Measurements from ENCODE around the gene DALRD3. TPM values are rescaled to one million over a fixed set of nuclear protein-coding genes. Genes with fewer than 3 reads are reported as not detected.

DALRD3 gene
- total and polyA plus RNA-seq, 2 of the 8 experiments (the other 6 are each of a cell fraction or from before 2014, with no cell fraction given) = 30.4 to 86.5 TPM

- TF ChIP-seq CHD7 (IDR thresholded peaks at IDR 0.05; ENCODE audit: insufficient replicate concordance, low read length) (no peak), HDAC2 (IDR thresholded peaks at IDR 0.05; ENCODE audit: borderline replicate concordance in 1 of 2, low read depth in 2 of 2, low read length in 2 of 2) (no peak), BCL11A (IDR thresholded peaks at IDR 0.05; ENCODE audit: low read depth in 2 of 2, low read length in 2 of 2) (no peak), CEBPB (IDR thresholded peaks at IDR 0.05; ENCODE audit: low read depth, low read length) (no peak), RFX5 (IDR thresholded peaks at IDR 0.05; ENCODE audit: borderline replicate concordance, low read depth, low read length) (no peak), EGR1 (IDR thresholded peaks at IDR 0.05; ENCODE audit: borderline replicate concordance, low read depth, low read length) (no peak), ATF2 (IDR thresholded peaks at IDR 0.05; ENCODE audit: low read length) (no peak), CBX5 (IDR thresholded peaks at IDR 0.05; ENCODE audit: low read depth, low read length) (no peak), TAF1 (IDR thresholded peaks at IDR 0.05; ENCODE audit: low read depth, low read length) (no peak), SP1 (IDR thresholded peaks at IDR 0.05; ENCODE audit: low read depth, low read length) (no peak), MAFK (IDR thresholded peaks at IDR 0.05; ENCODE audit: low read depth, low read length) (no peak)
Measured at GRCh38 chr3:49015072-49015471, 3.3 kb downstream of the DALRD3 start (continued).
